Hematopoietic multipotent progenitor cell treated with erythropoietin and hydrocortisone succinate and interleukin-3 and kit ligand, for 6 days (in vitro differentiated cells): Measurements from ENCODE around the gene ASCL5.

ENCODE experiments used
- DNase-seq: peaks from one replicate; pipeline ENCODE4 v3.0.0-alpha.2; 2015

The ASCL5 gene

GRCh38 chr1:201134405-201134804, 7.4 kb upstream of the ASCL5 start:
- DNase-seq: no peak

DNA sequence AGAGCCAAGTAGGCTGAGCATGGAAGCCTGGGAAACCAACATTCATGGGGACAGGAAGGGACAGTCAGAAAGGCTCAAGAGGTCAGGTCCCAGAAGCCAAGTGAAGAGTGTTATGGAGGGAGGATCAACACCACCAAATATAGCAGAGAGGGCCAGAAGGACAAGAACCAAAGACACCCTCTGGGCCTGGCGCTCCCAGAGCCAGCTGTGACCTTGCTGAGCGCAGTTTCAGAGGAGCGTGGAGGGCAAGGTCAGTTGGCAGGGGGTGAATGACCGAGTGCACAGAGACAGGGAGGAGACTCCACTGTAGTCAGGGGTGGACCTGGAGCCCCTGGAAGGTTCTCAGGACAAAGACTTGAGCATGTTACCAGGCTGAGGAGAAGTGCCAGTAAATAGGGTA, 4.4 kb upstream of the ASCL5 start:
- no peak for DNase-seq

GRCh38 chr1:201128962-201129361, 2.0 kb upstream of the ASCL5 start:
- no peak for DNase-seq

DNA sequence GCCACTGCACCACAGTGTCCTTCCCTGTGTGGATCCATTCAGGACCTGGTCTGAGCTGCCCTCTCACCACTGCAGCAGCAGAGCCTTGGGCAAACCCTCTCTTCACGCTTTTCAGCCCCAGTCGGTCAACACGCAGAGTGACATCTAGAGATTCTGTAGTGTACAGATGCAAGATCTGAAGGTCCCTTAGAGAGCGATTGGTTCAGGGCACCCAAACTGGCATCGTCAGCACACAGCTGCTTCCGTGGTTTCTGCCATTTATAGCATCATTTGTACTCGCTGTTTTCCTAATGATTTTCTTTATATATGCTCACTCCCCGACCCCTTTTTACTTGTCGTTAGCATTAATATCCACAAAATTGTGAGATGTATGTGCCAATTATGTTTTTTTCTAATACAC, 1.5 kb upstream of the ASCL5 start:
- DNase-seq: no peak

GRCh38 chr1:201127755-201128455, 921 bp upstream of the ASCL5 start:
- no peak for DNase-seq

DNA sequence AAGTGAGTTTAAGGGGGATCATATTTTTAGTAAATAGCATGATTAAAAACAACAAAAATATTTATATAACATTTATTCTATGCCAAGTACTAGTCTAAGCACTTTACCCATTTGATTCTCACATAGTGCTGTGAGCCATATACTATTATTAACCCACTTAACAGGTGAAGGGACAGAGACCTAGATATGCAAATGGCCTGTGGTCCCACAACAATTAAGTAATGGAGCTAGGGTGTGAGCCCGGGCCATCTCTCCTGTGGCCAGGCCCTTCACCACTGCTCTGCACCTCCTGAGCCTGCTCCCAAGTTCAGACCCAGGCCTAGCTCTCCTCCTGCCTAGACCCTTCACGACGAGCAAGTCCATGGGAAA, 537 bp downstream of the ASCL5 start:
- DNase-seq: no peak

DNA sequence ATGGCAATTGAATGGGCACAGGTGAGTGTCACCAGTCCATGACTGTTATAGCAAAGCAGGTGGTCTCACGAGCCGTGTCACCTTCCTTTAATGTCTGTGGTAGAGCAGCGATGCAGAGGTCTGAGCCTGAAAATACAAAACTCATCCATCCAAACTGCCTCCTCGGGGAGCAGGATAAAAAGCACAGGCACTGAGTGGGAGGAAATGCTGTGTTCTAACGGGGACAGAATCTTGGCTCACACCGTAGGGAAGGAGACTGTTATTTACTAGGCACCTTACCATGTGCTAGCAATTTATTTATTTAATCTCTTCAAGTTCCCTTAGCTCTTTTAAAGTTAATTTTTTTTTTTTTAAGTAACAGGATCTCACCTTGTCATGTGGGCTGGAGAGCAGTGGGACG, 1.2 kb downstream of the ASCL5 start:
- DNase-seq: no peak

- no peak for DNase-seq
These were observed 2.0 kb downstream of the ASCL5 start for GRCh38 chr1:201125019-201125418.

DNA sequence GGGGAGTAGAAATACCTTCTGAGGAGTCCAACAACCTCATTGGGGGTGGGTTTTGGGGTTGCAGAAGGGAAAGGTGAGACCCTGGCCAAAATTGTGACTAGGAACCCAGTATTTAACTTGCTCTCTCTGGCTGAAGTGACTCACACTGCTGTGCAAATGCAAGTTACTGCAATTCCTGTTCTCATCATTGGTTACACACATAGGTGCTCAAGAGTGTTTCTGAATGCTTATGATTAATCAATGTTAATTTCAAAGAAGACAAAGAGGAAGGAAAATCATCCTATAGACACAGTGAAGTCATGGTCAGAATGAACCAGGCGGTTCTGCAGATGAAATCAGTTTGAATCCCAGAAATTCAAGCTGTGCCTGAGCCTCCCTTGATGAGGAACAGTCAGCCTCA, 3.1 kb downstream of the ASCL5 start:
- DNase-seq: no peak

GRCh38 chr1:201122321-201122957, 4.5 kb downstream of the ASCL5 start:
- DNase-seq: no peak

- peak; percentile 71 for DNase-seq
These were observed 7.5 kb downstream of the ASCL5 start for GRCh38 chr1:201119206-201120197.

GRCh38 chr1:201116091-201116490, 10.9 kb downstream of the ASCL5 start:
- no peak for DNase-seq

GRCh38 chr1:201115390-201115937, 11.5 kb downstream of the ASCL5 start:
- DNase-seq: no peak

DNA sequence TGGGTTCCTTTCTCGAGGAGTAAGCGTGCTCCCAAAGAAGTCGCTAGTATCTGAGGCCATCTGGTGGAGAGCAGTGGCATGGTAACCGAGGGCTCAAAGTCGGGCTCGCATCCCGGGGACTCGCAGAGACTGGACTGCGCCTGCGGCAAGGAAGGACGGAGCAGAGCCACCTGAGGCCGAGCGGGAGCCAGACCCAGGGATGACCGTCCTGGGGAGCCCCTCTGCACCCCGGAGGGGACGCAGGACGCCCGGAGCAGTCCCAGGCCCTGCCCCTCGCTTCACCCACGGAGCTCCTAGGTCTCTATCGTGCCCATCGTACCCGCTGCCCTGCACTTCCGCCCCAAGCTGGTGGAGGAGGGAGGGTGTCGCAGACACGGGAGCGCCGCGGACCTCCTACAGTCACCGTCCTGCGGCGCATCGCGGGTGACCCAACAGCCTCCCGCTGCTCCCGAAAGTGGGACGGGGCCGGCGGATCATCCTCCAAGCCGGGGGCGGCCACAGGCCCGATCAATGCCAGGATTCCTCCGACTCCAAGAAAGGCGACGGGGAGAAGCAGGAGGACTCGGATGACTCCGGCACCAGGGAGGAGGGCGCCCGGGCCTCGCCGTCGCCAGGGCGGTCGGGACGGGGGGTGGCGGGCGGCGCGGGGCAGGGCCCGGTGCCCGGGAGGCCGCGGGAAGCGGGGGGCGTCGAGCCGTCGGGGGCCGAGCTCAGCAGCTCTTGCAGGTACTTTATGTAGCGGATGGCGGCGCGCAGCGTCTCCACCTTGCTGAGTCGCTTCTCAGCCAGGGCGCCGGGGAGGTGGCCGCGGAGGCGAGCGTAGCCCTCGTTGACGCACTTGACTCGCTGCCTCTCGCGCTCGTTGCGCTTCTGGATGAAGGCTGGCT, 12.5 kb downstream of the ASCL5 start:
- peak; percentile 89 for DNase-seq

GRCh38 chr1:201113451-201114244, 13.3 kb downstream of the ASCL5 start:
- no peak for DNase-seq

DNA sequence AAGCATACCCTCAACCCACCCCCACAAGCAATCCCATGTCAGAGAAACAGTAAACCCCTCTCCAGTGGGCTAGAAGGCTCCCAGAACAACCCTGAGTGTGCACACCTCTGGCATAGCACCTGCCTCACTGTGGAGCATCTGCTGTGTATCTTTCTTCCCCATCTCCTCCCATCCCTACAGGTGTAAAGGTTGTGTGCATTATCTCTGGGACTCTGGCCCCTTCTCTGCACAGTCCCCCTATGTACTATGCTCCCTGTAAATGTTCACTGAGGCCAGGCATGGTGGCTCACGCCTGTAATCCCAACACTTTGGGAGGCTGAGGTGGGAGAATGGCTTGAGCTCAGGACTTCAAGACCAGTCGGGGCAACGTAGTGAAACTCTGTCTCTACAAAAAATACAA, 14.1 kb downstream of the ASCL5 start:
- no peak for DNase-seq

DNA sequence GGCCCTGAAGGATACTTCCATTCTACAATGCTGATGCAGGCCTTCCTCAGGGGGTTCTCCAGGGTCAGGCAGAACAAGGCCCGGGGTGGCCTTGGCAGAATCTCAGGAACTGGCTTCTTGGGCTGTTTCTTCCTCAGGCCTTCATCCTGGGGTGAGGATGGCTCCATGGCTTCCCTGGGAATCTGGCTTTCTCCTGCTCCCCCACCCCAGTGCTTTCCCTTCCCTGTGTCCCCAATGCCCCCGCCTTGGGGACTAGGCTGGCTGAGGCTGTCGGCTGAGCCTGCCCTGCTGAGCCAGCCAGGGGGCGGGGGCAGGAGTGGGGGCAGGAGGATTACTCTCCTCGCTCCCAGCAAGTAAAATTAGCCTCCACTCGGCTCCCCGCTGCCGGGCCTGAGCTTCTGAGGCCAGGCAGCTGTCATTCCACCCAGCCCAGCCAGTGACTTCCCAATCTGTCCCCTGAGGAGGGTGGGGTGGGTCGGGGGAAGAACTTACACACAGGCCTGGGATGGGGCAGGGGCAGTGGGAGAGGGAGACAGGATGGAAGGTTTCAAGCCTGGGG, 14.7 kb downstream of the ASCL5 start, which contains the start of gene CACNA1S:
Gene CACNA1S, minus strand, starts transcription at position 254 of the 559 bp plus-strand sequence. Its CDS starts 87 bp downstream, at position 167.
- DNase-seq: no peak

DNA sequence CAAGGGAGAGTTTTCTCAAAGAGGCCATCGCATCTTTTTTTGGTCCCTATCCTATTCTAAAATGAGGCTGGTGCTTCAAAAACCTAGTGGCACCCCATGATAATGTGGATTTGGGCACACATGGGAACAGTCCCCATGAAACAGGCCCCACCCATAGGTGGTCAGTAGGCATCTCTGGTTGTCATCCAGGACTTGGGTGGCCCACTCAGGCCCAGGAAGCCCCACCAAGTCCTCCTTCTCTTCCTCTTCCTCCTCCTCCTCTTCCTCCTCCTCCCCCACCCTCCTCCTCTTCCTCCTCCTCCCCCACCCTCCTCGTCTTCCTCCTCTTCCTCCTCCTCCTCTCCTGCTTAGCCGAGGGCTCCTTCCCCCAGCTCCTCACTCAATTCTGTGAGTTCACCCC, 15.3 kb downstream of the ASCL5 start:
- no peak for DNase-seq

- DNase-seq: no peak
These were observed 15.8 kb downstream of the ASCL5 start for GRCh38 chr1:201111156-201111555.

GRCh38 chr1:201110616-201111015, 16.4 kb downstream of the ASCL5 start:
- no peak for DNase-seq

- no peak for DNase-seq
These were observed 16.8 kb downstream of the ASCL5 start for GRCh38 chr1:201110138-201110537.
